HG02610 (cell line): ENCODE data around the gene CSN1S1.
A peak's percentile ranks its signal among the peaks of the same experiment; 100 is the strongest.
"Not testable (repeated sequence)": the region's sequence is repeated elsewhere in the genome, so short reads cannot be mapped to it uniquely, and the experiment has no call there.

Experiments
- ATAC-seq: cut with Tn5 transposase; IDR thresholded peaks from one replicate; pipeline ENCODE4 v1.9.1; 2021; ENCODE audit warnings: mild to moderate bottlenecking, moderate library complexity; ENCODE audit not compliant: unreplicated experiment

CSN1S1 gene, protein sequence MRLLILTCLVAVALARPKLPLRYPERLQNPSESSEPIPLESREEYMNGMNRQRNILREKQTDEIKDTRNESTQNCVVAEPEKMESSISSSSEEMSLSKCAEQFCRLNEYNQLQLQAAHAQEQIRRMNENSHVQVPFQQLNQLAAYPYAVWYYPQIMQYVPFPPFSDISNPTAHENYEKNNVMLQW

DNA sequence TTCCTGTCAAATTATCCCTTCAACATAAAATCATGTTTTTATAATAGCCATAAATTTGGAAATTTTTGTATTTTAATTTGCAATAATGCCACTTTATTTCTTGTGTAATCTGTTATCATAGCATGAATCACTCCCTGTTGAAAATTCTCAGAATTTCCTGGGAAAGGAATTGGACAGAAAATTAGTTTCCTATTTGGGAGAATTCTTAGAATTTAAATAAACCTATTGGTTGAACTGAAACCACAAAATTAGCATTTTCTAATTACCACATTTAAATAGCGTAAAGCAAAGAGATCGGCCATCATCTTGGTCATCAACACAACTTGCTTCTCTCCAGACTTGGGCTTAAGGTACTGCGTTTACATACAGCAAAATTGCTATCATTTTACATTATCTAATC lies at the start of gene CSN1S1:
TSS of gene CSN1S1 (plus strand) at position 301 of the 400 bp plus-strand sequence. CDS start 1,488 bp downstream, outside the sequence.
- no peak for ATAC-seq

DNA sequence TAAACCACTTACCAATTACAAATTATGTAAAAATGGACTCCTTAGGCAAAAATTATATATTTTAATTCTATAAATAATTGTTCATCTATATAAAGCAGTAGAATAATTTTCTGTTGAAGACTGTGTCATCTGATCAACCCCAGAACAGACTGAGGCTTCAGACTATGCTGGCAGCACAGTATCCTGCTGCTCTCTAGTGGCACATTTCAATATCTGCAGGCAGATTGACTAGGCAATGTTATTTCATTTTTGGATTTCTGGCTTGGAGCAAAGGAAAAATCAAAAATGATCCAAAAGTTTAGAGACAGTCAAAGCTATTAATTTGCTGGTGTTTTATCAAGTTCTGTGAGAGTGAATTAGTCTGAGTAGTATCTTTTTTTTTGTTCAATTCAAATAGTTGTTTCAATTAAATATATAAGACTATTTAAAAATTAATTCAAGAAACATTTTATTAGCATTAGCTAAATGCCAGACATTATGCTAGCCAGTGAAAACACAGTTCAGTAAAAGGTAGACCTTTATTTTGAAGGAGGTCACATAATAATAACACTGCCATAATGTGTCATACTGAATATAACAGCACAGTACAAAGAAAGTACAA lies 49.6 kb upstream of the CSN1S1 start:
- peak; percentile 91 for ATAC-seq

DNA sequence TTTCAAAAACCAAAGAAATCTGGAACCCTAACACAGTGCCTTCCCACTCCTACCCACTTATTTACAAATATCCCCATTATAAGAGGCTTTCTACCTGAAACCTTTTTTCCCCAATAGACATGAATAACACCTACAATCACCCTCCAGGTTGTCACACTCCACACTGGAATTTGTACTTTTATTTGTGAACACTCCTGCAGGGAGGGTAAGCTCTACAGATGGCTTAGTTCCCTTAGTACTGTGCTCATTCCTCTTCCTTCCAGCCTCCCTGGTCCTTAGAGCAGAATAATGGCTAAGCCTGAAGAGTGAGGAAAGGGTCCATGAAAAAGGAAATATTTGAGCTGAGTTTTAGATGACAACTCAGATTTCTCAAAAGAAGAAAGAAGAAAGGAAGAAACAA lies 48.7 kb upstream of the CSN1S1 start:
- ATAC-seq: no peak

DNA sequence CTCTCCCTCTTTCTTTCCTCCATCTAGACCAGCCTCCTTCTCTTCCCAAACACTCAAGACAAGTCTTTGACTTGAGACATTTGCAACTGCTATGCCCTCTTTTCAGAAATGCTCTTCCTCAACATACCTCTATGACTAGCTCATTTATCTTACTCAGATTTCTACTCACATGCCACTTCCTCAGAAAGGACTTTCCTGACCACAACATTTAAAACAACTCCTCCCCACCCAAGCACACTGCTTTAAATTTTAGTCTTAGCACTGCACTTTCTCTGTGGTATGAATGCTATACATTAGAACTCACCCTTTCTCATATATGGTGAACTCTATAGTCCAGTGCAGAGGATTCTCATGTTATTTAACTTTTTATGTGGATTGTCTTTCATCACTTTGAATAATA lies 42.5 kb upstream of the CSN1S1 start:
- ATAC-seq: no peak

DNA sequence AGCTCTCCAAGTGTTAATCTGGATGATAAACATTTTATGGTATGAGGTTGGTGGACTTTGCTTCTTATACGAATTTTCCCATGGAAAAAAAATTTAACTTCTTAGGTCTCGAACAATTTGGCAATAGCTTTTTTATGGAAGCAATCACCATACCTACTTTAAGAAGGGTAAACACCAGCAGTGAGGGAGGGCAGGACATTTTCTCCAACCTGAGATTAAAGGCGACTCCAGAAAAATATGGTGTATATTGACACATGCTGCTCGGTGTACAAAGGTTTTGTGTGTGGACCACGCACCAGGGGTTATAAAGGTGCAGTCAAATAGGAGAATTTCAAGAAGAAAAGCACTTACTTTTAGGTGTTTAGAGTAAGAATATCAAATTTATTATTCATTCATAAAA lies 36.7 kb upstream of the CSN1S1 start:
- ATAC-seq: no peak

DNA sequence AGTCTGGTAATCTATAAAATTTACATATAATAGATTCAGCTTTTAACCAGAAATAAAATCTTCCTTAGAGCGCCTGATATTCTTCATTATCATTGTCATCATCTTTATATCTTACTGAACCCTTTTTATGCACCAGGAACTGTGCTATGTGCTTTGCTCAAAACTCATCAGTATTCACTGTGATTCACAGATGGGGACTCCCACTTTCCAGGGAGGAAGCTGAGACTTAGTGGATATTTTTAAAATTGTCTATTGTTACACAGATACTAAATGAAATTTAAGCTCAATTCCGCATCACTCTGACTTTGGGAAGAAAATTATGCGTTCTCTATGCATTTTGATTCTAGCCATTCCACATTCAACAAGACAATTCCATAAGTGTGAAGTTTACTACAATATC lies 36.1 kb upstream of the CSN1S1 start:
- no peak for ATAC-seq

DNA sequence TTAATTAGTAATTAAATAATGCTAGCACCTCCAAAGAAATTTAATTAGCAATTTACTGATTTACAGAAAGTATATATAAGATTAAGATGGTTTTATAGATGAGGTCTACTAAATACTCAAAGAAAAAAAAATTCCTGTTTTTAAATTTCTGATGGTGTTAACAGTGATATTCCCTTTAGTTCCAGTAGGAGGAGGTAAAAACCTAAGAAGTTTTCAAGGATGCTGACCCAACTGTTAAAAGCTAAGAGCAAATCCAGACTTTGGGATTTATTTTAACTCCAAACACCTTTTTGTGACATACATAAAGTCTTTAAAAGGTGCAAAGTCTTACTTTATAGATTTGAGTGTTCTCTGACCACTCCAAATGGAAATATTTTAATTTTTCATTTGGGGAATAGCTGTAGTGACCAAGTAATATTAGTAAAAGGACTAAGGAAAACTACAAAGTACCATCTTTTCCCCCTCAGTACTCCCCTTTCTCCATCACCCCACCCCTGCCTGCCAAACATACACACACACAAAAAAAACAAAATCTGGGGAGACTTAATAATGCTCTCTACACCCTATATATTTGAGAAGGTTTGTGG lies 34.2 kb upstream of the CSN1S1 start:
- no peak for ATAC-seq

DNA sequence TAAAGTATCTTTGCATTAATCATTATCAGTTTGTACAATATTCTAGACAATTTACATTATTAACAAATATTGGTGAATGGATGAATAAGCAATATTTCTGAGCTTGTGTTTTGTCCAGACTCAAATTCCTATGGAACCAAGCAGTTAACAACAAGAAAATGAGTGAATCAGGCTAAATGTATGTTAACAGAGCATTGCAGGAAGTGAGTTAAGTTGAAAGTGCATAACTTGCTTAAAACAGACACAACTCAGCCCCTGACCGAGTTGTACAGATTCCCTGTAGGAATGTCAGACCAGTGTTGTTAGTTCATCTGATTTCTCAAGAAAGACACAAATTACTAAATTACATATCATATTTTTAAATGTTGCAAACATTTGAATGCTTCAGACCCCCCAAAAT lies 23.7 kb upstream of the CSN1S1 start:
- no peak for ATAC-seq

DNA sequence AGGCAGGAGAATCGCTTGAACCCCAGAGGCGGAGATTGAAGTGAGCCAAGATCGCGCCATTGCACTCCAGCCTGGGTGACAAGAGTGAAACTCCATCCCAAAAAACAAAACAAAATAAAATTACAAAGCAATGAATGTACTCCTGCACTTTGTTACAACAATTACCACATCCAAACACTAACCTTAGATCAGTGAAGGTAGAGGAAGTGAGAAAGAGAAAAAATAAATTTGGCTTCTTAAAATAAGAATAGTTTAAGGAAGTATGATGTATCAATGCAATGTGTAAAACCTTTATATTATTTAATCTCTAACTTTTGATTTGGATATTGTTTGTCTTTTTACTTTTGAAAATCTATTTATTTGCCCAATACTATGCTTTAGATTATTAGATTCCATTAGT lies 21.7 kb upstream of the CSN1S1 start:
- no peak for ATAC-seq

DNA sequence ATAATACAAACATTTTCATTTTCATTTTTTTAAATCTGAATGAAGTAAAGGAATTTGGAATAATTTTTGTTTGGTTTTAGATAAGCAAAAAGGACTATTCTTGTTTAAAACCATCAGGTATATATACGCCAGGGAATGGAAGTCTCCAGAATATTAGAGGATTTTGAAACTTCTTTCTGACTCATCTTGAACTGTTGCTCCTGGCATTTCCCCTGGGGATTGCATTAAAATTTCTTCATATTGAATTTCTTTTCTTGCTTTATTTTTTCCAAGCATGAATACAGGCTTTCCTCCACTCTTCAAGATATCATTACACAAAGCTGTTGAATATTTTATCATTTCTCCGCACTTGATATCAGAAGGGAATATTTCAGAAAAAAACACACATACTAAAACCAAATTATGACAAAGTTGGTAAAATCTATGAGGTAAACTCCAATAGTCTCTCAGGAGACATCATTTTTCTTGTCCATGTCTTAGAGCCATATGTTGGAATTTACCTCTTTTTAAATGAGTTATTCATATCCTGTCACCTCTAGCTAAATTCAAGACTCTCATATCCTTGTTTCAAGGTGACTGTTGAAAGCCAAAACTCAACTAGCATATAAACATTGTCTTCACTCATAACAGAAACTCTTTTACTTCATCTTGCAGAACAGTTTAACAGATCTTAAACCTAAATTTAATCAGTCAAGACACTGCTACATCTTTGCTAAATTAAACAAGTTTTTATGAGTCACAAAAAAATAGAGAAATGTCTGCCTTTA lies 20.7 kb upstream of the CSN1S1 start:
- ATAC-seq: peak; percentile 98

DNA sequence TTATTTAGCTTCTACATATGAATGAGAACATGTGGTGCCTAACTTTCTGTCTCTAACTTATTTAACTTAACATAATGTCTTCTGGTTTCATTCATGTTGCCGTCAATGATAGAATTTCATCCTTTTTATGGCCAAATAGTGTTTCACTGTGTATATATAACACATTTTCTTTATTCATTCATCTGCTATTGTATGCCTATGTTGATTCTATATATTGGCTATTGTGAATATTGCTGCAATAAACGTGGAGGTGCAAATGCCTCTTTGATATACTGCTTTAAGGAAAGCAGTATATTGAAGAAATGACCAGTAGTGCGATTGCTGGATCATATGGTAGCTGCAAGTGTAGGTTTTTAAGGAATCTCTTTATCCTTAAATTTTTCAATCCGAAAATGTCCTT lies 10.0 kb upstream of the CSN1S1 start:
- no peak for ATAC-seq

DNA sequence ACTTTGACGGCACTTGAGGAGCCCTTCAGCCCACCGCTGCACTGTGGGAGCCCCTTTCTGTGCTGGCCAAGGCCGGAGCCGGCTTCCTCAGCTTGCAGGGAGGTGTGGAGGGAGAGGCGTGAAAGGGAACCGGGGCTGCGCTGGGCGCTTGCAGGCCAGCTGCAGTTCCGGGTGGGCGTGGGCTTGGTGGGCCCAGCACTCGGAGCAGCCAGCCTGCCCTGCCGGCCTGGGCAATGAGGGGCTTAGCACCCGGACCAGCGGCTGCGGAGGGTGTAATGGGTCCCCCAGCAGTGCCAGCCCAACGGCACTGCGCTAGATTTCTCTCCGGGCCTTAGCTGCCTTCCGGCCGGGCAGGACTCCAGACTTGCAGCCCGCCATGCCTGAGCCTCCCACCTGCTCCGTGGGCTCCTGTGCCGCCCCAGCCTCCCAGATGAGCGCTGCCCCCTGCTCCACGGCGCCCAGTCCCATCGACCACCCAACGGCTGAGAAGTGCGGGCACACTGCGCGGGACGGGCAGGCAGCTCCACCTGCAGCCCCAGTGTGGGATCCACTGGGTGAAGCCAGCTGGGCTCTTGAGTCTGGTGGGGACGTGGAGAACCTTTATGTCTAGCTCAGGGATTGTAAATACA lies 7.0 kb upstream of the CSN1S1 start:
- not testable (repeated sequence) for ATAC-seq

DNA sequence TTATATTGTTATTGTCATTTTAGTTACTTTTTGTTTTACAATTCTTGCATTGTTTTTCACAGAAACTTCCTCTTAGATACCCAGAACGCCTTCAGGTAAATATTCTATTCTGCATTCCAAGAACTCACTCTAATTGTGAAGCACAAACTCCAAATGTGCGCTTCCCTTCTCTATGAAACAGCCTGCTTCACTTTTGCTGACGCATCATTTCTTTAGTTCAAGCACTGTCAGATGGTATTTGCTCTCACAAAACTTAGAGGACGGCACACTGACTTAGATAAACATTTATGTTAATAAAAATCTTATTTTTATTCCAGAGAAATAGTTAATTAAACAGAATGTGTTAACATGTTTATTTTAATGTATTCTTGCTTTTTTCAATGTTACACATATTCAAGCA lies 3.3 kb downstream of the CSN1S1 start:
- ATAC-seq: no peak

DNA sequence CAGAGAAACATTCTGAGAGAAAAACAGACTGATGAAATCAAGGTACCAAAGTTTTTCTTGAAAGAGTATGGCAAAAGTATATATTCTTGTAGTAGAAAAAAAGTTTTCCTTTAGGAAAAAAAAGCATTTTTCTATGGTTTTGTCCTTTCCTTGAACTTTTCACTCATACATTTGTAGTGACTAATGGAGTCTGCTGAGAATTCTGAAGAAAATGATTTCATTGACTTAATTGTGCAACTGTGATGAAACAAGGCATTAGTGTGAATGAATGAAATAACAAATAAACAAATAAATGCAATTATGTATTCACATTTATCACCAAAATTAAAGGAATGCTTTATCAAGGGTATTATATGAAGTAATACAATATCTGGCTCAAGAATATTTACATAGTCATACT lies 5.7 kb downstream of the CSN1S1 start:
- ATAC-seq: no peak

DNA sequence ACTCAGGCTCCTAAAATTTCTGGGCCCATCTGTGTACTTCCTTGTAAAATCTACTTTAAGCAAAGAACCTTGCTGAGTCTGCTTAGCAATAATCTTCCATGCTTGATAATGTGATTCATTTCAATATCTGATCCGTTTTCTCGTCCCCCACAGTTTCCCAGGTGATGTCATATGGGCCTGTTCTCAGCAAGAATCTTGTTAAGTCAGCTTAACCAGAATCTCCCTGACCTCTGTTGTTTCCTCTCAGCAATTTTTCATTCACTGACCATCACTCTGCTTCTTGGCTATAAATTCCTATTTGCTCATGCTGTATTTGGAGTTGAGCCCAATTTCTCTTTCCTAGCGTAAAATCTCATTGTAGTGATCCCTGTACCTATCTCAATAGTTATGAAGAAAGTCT lies 20.7 kb downstream of the CSN1S1 start:
- ATAC-seq: no peak

DNA sequence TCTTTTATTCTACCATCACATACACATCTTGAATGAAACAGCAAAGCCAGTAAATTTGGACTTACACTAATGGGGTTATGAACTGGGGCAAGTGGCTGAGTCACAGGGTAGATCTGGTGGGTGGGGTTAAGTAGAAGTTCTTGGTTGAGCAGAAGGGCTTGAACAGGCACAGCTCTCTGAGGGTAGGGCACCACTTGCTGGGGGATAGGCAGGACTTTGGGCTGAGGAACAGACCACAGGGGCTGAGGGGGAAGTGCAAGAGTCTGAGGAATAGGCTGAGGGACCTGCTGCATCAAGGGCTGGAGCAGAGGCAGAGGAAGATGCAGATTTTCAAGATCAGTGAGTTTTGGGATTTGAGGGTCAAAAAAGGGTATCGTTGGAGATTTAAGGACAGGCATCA lies 26.3 kb downstream of the CSN1S1 start:
- no peak for ATAC-seq

DNA sequence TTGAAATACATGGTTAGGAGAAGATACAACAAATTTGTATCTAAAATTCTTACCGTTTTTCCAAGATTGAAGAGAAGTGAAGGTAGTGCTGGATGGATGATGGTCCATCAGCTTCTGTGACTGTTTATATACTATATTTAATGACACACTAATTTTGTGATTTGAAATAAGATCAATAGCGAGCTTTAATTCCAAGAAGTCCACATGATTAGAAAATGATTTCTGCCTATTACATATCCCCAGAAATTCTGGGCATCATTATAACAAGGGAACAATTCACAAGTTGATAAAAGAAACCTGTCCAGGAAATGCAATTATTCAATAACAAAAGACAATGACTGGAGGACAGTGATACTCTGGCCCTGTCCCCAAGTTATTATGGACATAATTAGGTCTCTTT lies 34.8 kb downstream of the CSN1S1 start, which contains the start of gene CSN2:
TSS of gene CSN2 (minus strand) at position 101 of the 400 bp plus-strand sequence. CDS start 4,733 bp downstream, outside the sequence.
- ATAC-seq: no peak

DNA sequence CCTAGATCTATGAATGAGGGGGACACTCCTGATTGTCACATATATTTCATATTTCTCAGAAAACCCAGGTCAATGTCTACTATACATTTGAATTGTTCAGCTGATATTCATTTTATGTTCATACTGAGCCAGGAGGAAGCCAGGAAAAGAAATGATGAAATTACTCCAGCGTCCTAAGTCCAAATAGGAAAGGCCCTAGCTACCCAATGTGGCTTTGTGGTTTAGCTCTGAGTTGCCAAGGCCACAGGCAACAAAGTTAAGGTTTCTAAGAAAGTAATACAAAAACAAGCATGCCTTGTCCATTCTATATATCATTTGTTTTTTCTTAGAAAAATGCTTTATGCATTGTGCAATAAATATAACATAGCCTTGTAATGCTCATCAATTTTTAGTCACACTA lies 39.2 kb downstream of the CSN1S1 start:
- ATAC-seq: no peak

DNA sequence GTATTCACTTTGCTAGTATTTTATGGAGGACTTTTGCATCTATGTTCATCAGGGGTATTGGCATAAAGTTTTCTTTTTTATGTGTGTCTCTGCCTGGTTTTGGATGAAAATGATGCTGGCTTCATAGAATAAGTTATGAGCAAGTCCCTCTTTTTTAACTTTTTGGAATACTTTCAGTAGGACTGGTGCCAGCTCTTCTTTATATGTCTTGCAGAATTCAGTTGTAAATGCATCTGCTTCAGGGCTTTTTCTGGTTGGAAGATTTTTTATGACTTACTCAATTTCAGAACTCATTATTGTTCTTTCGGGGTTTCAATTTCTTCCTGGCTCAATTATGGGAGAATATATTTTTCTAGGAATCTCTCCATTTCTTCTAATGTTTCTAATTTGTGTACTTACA lies 43.8 kb downstream of the CSN1S1 start:
- no peak for ATAC-seq

DNA sequence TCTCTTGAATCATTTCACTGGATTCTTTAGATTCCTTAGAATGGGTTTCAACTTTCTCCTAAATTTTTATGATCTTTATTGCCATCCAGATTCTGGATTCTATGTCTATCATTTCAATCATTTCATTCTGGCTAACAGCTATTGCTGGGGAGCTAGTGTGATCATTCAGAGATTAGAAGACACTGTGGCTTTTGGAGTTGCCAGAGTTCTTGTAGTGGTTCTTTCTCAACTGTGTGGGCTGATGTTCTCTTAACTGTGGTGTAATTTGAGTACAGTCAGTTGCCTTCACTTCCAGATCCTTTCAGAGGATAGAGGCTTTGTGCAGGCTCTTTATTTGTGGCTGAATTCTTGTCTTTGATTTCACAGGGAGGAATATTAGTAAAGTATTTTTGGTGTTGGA lies 46.7 kb downstream of the CSN1S1 start:
- ATAC-seq: no peak

DNA sequence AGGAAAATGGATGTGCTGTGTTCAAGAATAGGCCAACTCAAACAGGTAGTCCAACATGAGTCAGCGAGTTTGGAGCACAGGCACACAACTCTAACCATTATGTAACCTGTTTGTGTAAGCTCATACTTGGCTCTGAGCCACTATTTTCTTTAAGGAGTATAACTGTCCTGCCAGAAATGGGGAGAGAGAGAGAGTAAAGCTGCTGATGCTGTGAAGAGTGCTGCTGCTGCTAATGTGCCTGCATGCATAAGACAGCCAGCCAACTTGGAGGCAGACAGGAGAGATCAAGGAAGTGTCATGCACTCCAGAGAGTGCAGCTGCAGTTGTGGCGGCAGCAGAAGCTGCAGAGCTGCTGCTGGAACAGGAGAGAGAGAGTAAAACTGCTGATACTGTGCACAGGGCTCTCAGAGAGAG lies 53.2 kb downstream of the CSN1S1 start:
- ATAC-seq: peak; percentile 75
